HG02970 (cell line): ENCODE measurements around the gene HCRTR1.
A peak's percentile ranks its signal among the peaks of the same experiment; 100 is the strongest.

ENCODE experiments used
- ATAC-seq: cut with Tn5 transposase; IDR thresholded peaks from one replicate; pipeline ENCODE4 v1.9.1; 2021; ENCODE audit warnings: mild to moderate bottlenecking, moderate library complexity, moderate number of reproducible peaks; ENCODE audit not compliant: unreplicated experiment, low FRiP score

HCRTR1 gene

GRCh38 chr1:31624731-31625514 lies 7.4 kb downstream of the HCRTR1 start:
- no peak for ATAC-seq

- no peak for ATAC-seq
Measured at GRCh38 chr1:31625561-31626222, 8.2 kb downstream of the HCRTR1 start.

GRCh38 chr1:31626223-31627207 lies 9.0 kb downstream of the HCRTR1 start:
- ATAC-seq, result no peak

- no peak for ATAC-seq
Measured at GRCh38 chr1:31627301-31627929, 9.9 kb downstream of the HCRTR1 start.

- ATAC-seq, result no peak
Measured at GRCh38 chr1:31627930-31628559, 10.6 kb downstream of the HCRTR1 start.

- ATAC-seq, result no peak
Measured at GRCh38 chr1:31628931-31629556, 11.6 kb downstream of the HCRTR1 start.

GRCh38 chr1:31632649-31633048 lies 15.2 kb downstream of the HCRTR1 start:
- no peak for ATAC-seq

- ATAC-seq, result no peak
Measured at GRCh38 chr1:31633117-31633516, 15.6 kb downstream of the HCRTR1 start.

GRCh38 chr1:31637915-31638673 lies 20.6 kb downstream of the HCRTR1 start:
- ATAC-seq, result no peak

GRCh38 chr1:31639543-31639942 lies 22.1 kb downstream of the HCRTR1 start:
- ATAC-seq, result no peak

- ATAC-seq, result no peak
Measured at GRCh38 chr1:31640179-31640578, 22.7 kb downstream of the HCRTR1 start.

GRCh38 chr1:31640964-31641363 lies 23.5 kb downstream of the HCRTR1 start:
- no peak for ATAC-seq

- ATAC-seq, result no peak
Measured at GRCh38 chr1:31642366-31642765, 24.9 kb downstream of the HCRTR1 start.

GRCh38 chr1:31642897-31643296 lies 25.4 kb downstream of the HCRTR1 start:
- no peak for ATAC-seq

GRCh38 chr1:31643976-31644559 lies 26.6 kb downstream of the HCRTR1 start:
- no peak for ATAC-seq

- peak; percentile 96 for ATAC-seq
Measured at GRCh38 chr1:31644560-31645273, 27.2 kb downstream of the HCRTR1 start, which contains the start of gene PEF1. Gene PEF1 (minus strand): TSS chr1:31644876. CDS start chr1:31644864, 12 bp downstream.

GRCh38 chr1:31645274-31645568 lies 27.7 kb downstream of the HCRTR1 start:
- ATAC-seq, result no peak
